GM12864 (cell line): ENCODE measurements around the gene TSPYL4.

Experiments
- DNase-seq: peaks from one replicate; pipeline ENCODE4 v3.0.0-alpha.2; 2011; ENCODE audit warnings: low read depth
- H3K4me3 ChIP-seq: 2 replicates; pipeline ENCODE4 v1.5.1; 2011; ENCODE audit warnings: mild to moderate bottlenecking, low read depth, low read length, control low read depth
- CTCF ChIP-seq: IDR thresholded peaks from 2 replicates; pipeline ENCODE4 v1.5.1; 2011; ENCODE audit warnings: low read depth, mild to moderate bottlenecking, moderate library complexity, low read length, control low read depth, inconsistent platforms; ENCODE audit errors: missing control alignments

The TSPYL4 gene

GRCh38 chr6:116253505-116254296 is at the start of gene TSPYL4:
TSS of gene TSPYL4 (minus strand) at chr6:116254075. CDS start at chr6:116254008, 67 bp downstream.
- H3K4me3 ChIP-seq = peak within 1 kb of the TSS; percentile 71
- TF ChIP-seq CTCF = no peak
- peak; percentile 78 for DNase-seq

DNA sequence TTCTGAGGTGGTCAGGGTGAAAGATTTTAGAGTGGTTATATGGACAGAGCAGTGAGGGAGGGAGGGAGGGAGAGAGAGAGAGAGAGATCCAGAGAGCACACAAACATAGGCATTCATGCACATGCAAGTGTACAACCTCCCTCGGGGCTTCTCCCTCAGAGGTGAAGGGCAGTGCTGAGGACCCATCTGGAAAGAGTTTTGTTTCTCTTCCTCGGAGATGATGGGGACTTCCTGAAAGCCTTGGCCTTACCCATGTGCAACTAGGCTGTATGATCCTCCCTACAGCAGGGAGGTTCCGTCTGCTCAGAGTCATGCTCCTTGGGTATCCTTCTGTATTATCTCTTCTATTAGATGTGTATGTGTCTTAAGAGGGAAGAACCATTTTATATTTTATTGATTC is 47.2 kb upstream of the TSPYL4 start:
- no peak for TF ChIP-seq CTCF
- no peak for DNase-seq

DNA sequence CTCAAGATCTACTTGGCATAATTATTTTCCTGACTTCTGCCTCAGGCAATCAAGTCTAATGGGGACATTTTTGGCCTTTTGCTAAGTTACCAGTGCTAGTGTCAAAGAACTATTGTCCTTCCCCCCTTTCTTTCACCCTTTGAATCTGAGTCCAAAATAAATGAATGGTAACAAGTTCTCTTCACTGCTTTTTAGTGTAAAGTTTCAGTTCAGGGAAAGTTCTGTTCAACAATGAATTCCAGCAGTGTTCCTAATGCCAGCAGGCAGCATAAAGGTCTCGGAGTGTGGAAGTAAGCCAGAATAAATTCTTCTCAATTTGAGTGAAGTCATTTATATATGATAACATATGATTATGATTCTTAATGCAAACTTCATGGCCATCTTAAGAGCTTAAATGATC is 46.7 kb upstream of the TSPYL4 start:
- no peak for TF ChIP-seq CTCF
- no peak overlapping the region for H3K4me3 ChIP-seq
- no peak for DNase-seq

More for the DNA sequence above, 47.2 kb upstream of the TSPYL4 start:
- no peak overlapping the region for H3K4me3 ChIP-seq

GRCh38 chr6:116298973-116299372 is 45.1 kb upstream of the TSPYL4 start:
- DNase-seq = no peak
- no peak overlapping the region for H3K4me3 ChIP-seq
- TF ChIP-seq CTCF = no peak

DNA sequence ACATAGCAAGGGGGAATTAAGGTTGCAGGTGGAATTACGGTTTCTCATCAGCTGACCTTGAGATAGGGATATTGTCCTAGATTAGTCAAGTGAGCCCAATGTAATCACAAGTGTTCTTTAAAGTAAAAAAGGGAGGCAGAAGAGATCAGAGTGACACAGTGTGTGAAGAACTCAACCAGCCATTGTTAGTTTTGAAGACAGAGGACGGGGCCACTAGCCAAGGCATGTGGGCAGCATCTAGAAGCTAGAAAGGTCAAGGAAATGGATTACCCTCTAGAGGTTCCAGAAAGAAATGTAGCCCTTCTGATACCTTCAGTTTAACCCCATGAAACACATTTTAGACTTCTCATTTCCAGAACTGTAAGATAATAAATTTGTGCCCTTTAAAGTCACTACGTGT is 44.4 kb upstream of the TSPYL4 start:
- no peak for DNase-seq
- TF ChIP-seq CTCF = no peak

GRCh38 chr6:116292553-116292952 is 38.7 kb upstream of the TSPYL4 start:
- no peak for DNase-seq
- H3K4me3 ChIP-seq = no peak overlapping the region
- TF ChIP-seq CTCF = no peak

More for the DNA sequence above, 44.4 kb upstream of the TSPYL4 start:
- no peak overlapping the region for H3K4me3 ChIP-seq
